ENCODE measurements around the gene SLC27A5. TPM values are rescaled to one million over a fixed set of nuclear protein-coding genes. Genes with fewer than 3 reads are reported as not detected.

The SLC27A5 gene
- polyA plus RNA-seq, 1 of the 3 experiments (the other 2 are of a cell fraction) = 57.3 TPM

DNA sequence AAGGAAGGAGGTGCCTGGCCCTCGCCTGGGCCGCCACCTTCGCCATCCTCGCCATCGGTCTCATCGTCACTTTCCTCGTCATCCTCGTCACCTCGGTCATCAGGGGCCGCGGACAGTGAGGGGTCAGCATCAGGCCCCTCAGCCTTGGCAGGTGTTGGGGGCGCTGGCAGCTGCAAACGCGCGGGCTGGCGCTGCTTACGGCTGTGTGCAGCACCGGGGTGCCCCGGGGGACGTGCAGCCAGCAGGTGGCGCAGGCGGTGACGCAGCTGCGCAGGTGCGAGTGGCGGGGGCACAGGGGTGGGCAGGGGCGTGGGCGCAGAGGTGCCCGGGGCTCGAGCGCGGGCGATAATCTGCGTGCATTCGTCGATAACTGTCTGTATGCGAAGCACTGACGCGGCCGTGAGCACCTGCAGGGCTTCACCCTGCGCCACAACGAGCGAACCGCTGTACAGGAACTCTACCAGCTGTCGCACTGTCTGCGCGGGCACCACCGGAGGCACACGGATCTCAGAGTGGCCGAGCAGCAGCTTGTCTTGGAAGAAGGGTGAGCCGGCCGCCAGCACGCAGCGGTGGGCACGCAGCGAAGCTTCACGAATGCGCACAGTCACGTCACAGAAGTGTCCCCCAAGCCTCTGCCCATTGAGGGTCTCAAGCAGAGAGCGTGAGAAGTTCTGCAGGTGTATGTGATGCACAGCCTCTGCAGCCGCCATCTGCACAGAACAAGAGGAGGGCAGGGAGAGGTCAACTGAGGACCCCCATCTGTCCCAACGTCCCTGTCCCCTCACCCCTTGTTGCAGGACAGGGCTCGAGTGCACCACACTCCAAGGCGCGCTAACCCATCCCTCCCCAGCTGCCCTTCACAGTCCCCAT is 5.4 kb upstream of the SLC27A5 start:
- Histone ChIP-seq H3K36me3 (replicated peaks in 1 of 2; ENCODE audit: control insufficient read depth in 1 of 2, insufficient read depth in 2 of 2, low read length in 1 of 2) (peaks cover 9 to 28% of the 10 kb centered on the region in 2 experiments), H3K4me2 (peak overlapping the region; percentile 98; the same call in 1 of the 2 replicates), H3K9ac (no peak overlapping the region), H3K9me3 (no peaks in the 10 kb centered on the region), H3K4me1 (ENCODE audit: control insufficient read depth in 1 of 2, insufficient read depth in 2 of 2, low read depth in 1 of 2, low read length in 1 of 2) (peaks cover 0 to 36% of the 10 kb centered on the region in 2 experiments; a peak in 1 of 4 replicates), H2AFZ (ENCODE audit: low read depth) (no peak overlapping the region), H3K79me2 (ENCODE audit: insufficient read depth) (peaks cover 63% of the 10 kb centered on the region), H4K20me1 (ENCODE audit: insufficient read depth) (no peaks in the 10 kb centered on the region; the same call in 1 of the 2 replicates), H3F3A (replicated peaks; ENCODE audit: insufficient read depth) (peaks cover 23% of the 10 kb centered on the region), H3K27ac (ENCODE audit: low read depth in 2 of 2, low read length in 1 of 2) (no peak overlapping the region), H3K27me3 (ENCODE audit: insufficient read depth) (no peaks in the 10 kb centered on the region), H3K9me2 (no peaks in the 10 kb centered on the region), H3K4me3 (ENCODE audit: low read depth in 2 of 2, low read length in 1 of 2) (no peak overlapping the region)
- ChIA-PET CTCF (interaction anchor here (0.8 to 4.7 kb wide), 5 partner anchors 9 to 138 kb away, joined by 3 to 81 read pairs (median 23); partner anchors contain the start of genes CHMP2A and UBE2M), POLR2A (no interaction called here)
- no peak for DNase-seq
- WGBS (ENCODE audit: low lambda C conversion rate) = 95% methylated on average over 64 of the region's 65 CpGs
- TF ChIP-seq TCF12 (IDR thresholded peaks at IDR 0.05) (no peak), CHD2 (IDR thresholded peaks at IDR 0.05; ENCODE audit: low read length, partially characterized antibody) (no peak), TAF1 (IDR thresholded peaks at IDR 0.05; ENCODE audit: borderline replicate concordance, low read depth, low read length) (no peak), RXRA (IDR thresholded peaks at IDR 0.05; ENCODE audit: borderline replicate concordance, low read depth) (no peak), EZH2phosphoT487 (IDR thresholded peaks at IDR 0.05; ENCODE audit: borderline replicate concordance, low read depth) (no peak)
- TF ChIP-seq, protein P1, sequence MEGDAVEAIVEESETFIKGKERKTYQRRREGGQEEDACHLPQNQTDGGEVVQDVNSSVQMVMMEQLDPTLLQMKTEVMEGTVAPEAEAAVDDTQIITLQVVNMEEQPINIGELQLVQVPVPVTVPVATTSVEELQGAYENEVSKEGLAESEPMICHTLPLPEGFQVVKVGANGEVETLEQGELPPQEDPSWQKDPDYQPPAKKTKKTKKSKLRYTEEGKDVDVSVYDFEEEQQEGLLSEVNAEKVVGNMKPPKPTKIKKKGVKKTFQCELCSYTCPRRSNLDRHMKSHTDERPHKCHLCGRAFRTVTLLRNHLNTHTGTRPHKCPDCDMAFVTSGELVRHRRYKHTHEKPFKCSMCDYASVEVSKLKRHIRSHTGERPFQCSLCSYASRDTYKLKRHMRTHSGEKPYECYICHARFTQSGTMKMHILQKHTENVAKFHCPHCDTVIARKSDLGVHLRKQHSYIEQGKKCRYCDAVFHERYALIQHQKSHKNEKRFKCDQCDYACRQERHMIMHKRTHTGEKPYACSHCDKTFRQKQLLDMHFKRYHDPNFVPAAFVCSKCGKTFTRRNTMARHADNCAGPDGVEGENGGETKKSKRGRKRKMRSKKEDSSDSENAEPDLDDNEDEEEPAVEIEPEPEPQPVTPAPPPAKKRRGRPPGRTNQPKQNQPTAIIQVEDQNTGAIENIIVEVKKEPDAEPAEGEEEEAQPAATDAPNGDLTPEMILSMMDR (IDR thresholded peaks at IDR 0.05) = no peak
- TF ChIP-seq, protein P2, sequence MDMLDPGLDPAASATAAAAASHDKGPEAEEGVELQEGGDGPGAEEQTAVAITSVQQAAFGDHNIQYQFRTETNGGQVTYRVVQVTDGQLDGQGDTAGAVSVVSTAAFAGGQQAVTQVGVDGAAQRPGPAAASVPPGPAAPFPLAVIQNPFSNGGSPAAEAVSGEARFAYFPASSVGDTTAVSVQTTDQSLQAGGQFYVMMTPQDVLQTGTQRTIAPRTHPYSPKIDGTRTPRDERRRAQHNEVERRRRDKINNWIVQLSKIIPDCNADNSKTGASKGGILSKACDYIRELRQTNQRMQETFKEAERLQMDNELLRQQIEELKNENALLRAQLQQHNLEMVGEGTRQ (IDR thresholded peaks at IDR 0.05; ENCODE audit: borderline replicate concordance, low read depth, low read length) = no peak

GRCh38 chr19:58516246-58516836 is 4.5 kb upstream of the SLC27A5 start:
- Histone ChIP-seq H3K9me2 (no peaks in the 10 kb centered on the region), H3K9ac (no peak overlapping the region), H3K4me2 (peak overlapping the region; percentile 4; the same call in 1 of the 2 replicates), H3K4me1 (ENCODE audit: control insufficient read depth in 1 of 2, insufficient read depth in 2 of 2, low read depth in 1 of 2, low read length in 1 of 2) (peaks cover 0 to 36% of the 10 kb centered on the region in 2 experiments; a peak in 1 of 4 replicates), H3K36me3 (replicated peaks in 1 of 2; ENCODE audit: control insufficient read depth in 1 of 2, insufficient read depth in 2 of 2, low read length in 1 of 2) (peaks cover 9 to 28% of the 10 kb centered on the region in 2 experiments), H3K9me3 (no peaks in the 10 kb centered on the region), H3K27ac (ENCODE audit: low read depth in 2 of 2, low read length in 1 of 2) (no peak overlapping the region), H3K27me3 (ENCODE audit: insufficient read depth) (no peaks in the 10 kb centered on the region), H3K79me2 (ENCODE audit: insufficient read depth) (peaks cover 63% of the 10 kb centered on the region), H3K4me3 (ENCODE audit: low read depth in 2 of 2, low read length in 1 of 2) (no peak overlapping the region), H4K20me1 (ENCODE audit: insufficient read depth) (no peaks in the 10 kb centered on the region; the same call in 1 of the 2 replicates), H3F3A (replicated peaks; ENCODE audit: insufficient read depth) (peaks cover 23% of the 10 kb centered on the region), H2AFZ (ENCODE audit: low read depth) (no peak overlapping the region)
- 93% methylated on average over 16 of the region's 25 CpGs for WGBS (ENCODE audit: low lambda C conversion rate)
- POLR2A ChIA-PET = no interaction called here
- DNase-seq = no peak
- CTCF ChIA-PET = interaction anchor here (1.3 kb wide), 1 partner anchor 40 kb away, joined by 3 read pairs; no protein-coding TSS in a partner anchor
- no peak for TF ChIP-seq ELF1 (IDR thresholded peaks at IDR 0.05)
- TF ChIP-seq FOSL2 (IDR thresholded peaks at IDR 0.05; ENCODE audit: borderline replicate concordance, low read depth) = no peak
- TF ChIP-seq, protein P1 (IDR thresholded peaks at IDR 0.05) = no peak
- no peak for TF ChIP-seq POLR2AphosphoS5 (IDR thresholded peaks at IDR 0.05; ENCODE audit: low read depth, low read length)
- no peak for TF ChIP-seq RCOR1 (IDR thresholded peaks at IDR 0.05; ENCODE audit: low read length)
- no peak for TF ChIP-seq SMC3 (IDR thresholded peaks at IDR 0.05; ENCODE audit: low read depth, low read length)
- TF ChIP-seq SIN3A (IDR thresholded peaks at IDR 0.05; ENCODE audit: borderline replicate concordance, low read depth, low read length) = no peak
- no peak for TF ChIP-seq GATA2 (CRISPR knock-in tag; IDR thresholded peaks at IDR 0.05)
- no peak for TF ChIP-seq RAD21 (IDR thresholded peaks at IDR 0.05; ENCODE audit: low read length)
- no peak for TF ChIP-seq FOXM1 (IDR thresholded peaks at IDR 0.05; ENCODE audit: low read depth)
- TF ChIP-seq IRF3 (IDR thresholded peaks at IDR 0.05; ENCODE audit: low read depth, low read length) = no peak
- no peak for TF ChIP-seq YY1 (IDR thresholded peaks at IDR 0.05; ENCODE audit: low read depth)
- TF ChIP-seq RFX5 (IDR thresholded peaks at IDR 0.05; ENCODE audit: low read length) = no peak
- no peak for TF ChIP-seq MEF2A (IDR thresholded peaks at IDR 0.05; ENCODE audit: borderline replicate concordance, low read depth)

All from SK-N-SH (cell line).